ENCODE results near the gene ARHGAP22. TPM values are rescaled to one million over a fixed set of nuclear protein-coding genes. Genes with fewer than 3 reads are reported as not detected.
"Not testable (repeated sequence)": the region's sequence is repeated elsewhere in the genome, so short reads cannot be mapped to it uniquely, and the experiment has no call there.

ARHGAP22 gene, protein sequence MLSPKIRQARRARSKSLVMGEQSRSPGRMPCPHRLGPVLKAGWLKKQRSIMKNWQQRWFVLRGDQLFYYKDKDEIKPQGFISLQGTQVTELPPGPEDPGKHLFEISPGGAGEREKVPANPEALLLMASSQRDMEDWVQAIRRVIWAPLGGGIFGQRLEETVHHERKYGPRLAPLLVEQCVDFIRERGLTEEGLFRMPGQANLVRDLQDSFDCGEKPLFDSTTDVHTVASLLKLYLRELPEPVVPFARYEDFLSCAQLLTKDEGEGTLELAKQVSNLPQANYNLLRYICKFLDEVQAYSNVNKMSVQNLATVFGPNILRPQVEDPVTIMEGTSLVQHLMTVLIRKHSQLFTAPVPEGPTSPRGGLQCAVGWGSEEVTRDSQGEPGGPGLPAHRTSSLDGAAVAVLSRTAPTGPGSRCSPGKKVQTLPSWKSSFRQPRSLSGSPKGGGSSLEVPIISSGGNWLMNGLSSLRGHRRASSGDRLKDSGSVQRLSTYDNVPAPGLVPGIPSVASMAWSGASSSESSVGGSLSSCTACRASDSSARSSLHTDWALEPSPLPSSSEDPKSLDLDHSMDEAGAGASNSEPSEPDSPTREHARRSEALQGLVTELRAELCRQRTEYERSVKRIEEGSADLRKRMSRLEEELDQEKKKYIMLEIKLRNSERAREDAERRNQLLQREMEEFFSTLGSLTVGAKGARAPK
- polyA plus RNA-seq (2014; cell fraction: cytosol; rRNA removed), result 9.1 and 10.3 TPM in 2 replicates
- 14.3 and 16.5 TPM in 2 replicates for polyA plus RNA-seq (2014; cell fraction: nucleus; rRNA removed)

DNA sequence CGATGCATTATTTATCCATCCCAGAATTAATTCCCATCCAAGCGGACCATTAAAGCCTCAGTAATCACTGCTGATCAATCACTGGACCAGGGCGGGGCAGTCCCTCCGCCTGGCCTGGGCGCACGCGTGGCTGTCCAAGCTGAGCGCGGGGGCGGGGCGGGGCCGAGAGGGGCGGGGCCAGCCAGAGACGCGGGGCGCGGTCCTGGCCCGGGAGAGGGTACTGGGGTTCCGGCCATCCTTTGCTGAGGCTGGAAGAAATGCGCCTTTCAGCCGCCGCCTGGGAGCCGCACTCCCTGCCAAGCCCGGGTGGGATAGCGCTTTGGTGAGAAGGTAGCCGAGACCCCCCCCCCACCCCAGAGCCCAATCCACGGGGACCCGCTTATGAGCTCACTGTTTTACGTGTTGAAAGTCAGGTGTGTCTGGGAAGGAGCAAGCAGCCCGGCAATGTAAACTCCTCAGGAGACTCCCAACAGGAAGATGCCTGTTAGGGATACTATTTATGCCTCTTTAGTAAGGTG lies at the start of gene ARHGAP22:
Gene ARHGAP22, minus strand, starts transcription at position 83 of the 518 bp plus-strand sequence. CDS start 277 bp downstream, outside the sequence.
- no peak for DNase-seq (ENCODE audit: low spot score)

DNA sequence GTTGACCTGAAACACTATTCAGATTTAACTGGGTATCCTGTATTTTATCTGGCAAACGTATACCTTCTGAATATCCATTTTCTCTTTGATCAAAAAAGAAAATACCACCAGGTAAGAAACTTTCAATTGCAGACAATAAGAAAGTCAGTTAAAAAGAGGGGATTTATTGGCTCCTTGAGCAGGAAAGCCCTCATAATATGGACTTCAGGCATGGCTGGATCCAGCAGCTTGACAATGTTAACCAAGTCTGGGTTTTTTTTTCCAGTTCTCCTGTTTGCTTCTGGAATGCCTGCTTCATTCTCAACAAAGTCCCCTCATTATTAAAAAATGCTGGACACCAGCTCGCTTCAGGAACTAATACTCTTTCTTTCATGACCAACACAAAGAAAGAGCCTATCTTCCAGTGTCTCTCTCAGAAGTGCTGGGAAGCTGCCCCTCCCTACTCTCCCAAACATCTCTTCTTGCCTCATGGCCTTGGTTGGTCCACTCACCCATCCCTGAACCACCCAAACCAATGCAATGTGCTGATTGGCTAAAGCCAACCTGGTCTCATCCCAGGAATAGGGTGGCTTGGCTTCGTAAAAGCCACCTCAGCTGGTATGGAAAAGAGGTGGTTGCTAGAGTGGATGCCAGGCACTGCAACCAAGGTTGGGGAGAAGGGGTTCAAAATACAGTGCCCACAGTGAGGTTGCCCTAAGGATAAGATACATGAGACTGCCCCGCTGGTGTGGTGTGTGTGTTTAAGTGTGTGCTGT lies 49.2 kb upstream of the ARHGAP22 start:
- DNase-seq (ENCODE audit: low spot score), result no peak

DNA sequence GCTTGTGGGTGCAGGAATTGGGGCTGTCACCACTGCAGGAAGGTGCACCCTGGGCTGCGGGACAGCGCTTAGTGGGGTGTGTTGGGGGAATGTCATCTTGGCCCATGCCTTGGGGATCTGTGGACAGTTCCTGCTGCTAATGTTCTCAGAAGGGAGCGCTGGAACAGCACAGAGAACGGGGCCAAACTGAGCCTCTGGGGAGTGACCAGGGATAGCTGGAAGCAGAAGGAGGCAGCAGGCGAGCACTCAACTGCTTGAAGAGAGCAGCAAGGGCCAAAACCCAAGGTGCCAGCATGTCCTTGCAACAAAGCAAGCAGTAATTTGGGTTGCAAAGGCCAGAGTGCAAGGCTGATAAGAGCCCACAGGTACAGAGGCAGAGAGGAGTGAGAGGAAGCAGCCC lies 48.5 kb upstream of the ARHGAP22 start:
- DNase-seq (ENCODE audit: low spot score), result no peak

DNA sequence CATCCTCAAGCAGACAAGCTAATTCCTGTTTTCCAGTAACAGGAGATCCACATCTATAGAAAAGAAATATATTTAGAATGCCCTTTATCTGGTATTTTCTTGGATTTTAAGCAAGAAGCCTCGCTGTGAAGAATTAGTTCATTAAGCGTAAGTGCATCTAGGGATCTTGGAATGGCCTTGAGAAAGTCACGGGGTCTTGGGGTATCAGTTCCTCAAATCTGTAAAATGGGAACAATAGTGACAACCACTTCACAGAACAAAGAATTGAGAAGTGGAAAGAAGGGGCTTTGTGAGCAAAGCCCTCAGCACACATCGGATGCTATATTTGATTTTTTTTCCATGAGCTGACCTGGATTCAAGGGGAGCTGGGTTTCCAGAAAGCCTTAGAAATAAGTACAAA lies 47.5 kb upstream of the ARHGAP22 start:
- no peak for DNase-seq (ENCODE audit: low spot score)

DNA sequence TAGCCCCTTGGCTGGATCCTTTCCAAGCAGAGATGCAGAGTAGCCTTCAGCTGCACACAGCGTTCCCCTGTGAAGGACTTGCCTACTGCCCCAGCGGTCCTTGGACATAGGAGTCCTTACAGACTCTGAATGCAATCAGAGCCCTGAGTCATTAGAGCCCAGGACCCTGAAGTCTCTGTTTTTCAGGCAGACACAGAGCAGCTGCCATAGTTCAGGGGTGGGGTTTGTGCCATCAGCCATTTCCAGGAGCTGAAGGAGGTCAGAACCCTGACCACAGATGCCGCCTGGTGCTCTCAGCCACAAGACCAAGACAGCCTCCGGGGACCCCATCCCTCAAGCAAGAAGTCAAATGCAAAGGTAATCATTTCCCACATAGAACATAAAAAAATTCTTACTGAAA lies 47.0 kb upstream of the ARHGAP22 start:
- no peak for DNase-seq (ENCODE audit: low spot score)

DNA sequence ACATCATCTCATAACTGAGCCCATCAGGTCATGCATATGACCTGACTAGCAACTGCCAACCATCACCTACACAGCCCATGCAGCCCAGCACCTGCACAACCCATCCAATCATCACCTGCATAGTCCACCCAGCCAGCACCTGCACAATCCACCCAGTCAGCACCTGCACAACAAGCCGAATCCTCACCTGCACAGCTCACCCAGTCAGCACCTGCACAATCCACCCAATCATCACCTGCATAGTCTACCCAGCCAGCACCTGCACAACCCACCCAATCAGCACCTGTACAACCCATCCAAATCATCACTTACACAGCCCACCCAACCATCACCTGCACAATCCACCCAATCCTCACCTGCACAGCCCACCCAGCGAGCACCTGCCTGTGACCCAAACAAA lies 46.4 kb upstream of the ARHGAP22 start:
- DNase-seq (ENCODE audit: low spot score), result no peak

DNA sequence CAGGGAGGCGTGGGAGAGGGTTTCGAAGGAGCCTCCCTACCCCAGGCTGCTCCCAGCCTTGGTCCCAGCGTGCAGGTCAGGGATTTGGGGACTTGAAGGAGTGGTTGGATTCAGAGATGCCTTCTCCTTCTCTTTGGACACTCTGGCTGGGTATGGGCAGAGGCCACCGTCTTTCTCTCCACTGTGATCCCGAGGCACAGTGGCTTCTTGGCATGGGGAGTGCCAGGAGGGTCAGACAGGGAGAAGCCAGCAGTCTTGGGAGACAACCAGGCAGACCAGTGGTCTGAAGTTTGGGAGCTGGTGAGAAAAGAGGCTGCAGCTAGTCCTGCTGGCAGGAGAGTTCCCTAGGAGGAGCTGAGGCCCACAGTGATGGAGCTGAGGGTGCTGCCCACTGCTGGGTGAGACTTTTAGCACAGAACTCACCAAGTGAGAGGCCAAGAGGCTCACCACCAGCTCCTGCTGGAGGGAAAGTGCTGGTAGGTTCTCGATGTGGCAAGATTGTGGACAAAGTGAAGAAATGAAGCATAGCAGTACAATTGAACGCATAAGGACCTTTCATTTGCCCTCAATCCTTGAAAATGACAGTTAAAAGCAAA lies 44.6 kb upstream of the ARHGAP22 start:
- no peak for DNase-seq (ENCODE audit: low spot score)

DNA sequence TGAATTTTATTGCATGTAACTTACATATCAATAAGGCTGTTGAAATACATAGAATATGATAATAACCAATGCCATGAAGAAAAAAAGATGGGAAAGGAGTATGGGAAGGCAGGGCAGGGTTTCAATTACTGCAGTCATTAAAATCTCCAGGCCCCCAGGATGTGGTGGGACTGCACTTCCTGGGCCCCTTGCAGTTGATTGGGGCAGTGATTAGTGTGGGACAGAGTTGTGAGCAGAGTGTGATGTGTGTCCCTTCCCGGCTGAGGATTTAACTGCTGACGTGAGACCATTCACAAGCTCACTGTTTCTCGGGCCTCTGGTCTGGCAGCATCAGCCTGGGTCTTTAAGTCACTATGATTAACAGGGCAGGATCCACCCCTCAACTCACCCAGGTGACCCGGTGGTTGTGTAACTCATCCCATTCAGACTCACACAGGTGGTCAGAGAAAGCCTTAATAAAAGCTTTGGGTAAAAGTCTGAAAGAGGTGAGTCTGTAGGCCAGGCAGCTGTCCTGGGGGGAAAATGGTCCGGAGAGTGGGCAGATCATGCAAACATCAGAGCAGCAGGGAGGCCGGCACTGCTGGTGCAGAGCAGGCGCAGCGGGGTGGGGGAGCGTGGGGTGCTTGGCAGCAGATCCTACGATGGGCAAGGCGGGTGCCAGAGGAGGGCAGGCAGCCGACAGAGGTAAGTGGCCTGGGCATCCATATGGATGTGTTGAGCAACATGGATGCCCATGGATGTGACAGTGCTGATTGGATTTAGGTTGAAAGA lies 43.5 kb upstream of the ARHGAP22 start:
- DNase-seq (ENCODE audit: low spot score), result no peak

DNA sequence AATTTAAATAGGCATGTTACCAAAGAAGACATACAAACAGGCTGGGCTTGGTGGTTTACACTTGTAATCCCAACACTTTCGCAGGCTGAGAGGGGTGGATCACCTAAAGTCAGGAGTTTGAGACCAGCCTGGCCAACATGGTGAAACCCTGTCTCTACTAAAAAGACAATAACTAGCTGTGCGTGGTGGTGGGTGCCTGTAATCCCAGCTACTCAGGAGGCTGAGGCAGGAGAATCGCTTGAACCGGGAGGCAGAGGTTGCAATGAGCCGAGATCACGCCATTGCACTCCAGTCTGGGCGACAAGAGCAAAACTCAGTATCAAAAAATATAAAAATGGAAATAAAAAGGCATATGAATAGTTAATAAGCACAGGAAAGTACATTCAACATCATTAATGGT lies 42.2 kb upstream of the ARHGAP22 start:
- not testable (repeated sequence) for DNase-seq (ENCODE audit: low spot score)

DNA sequence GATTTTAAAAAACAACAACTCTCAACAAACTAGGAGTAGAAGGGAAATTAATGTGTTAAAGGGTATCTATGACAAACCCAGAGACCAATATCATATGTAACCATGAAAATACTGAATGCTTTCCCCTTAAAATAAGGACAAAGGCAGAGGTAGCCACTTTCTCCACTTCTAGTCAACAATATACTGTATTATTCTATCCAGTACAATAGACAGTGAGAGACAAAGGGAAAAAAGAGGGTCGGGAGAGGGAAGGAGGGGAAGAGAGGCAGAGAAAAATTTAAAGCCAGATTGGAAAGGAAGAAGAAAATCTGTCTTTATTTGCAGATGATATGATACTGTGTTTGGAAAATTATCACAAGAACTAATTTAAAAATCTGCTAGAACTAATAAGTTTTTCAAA lies 40.7 kb upstream of the ARHGAP22 start:
- no peak for DNase-seq (ENCODE audit: low spot score)

DNA sequence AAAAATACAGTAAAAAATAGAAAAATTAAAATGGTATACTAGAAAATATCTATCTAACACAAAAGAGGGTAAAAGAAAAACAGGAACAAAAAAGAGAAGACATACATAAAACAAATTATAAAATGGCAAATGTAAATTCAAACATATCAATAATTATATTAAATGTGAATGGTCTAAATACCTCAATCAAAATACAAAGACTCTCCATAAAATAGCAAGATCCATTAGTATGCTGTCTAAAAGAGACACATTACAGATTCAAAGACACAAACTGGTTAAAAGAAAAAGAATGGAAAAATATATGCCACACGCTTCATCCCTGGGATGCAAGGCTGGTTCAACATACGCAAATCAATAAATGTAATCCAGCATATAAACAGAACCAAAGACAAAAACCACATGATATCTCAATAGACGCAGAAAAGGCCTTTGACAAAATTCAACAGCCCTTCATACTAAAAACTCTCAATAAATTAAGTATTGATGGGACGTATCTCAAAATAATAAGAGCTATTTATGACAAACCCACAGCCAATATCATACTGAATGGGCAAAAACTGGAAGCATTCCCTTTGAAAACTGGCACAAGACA lies 36.3 kb upstream of the ARHGAP22 start:
- DNase-seq (ENCODE audit: low spot score), result not testable (repeated sequence)

DNA sequence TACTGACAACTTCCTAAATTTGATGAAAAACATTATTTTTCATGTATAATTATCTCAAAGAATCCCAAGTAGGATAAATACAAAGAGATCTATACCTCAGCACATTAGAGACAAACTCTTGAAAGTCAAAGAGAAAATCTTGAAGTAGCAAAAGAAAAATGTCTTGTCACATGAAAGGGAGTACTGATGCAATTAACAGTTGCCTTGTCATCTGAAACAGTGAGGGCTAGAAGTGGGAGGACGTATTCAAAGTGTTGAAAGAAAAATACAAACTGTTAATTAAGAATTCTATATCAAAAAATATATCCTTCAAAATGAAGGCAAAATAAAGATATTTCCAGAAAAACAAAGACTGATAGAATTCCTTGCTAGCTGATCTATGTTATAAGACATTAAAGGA lies 35.5 kb upstream of the ARHGAP22 start:
- DNase-seq (ENCODE audit: low spot score), result no peak

DNA sequence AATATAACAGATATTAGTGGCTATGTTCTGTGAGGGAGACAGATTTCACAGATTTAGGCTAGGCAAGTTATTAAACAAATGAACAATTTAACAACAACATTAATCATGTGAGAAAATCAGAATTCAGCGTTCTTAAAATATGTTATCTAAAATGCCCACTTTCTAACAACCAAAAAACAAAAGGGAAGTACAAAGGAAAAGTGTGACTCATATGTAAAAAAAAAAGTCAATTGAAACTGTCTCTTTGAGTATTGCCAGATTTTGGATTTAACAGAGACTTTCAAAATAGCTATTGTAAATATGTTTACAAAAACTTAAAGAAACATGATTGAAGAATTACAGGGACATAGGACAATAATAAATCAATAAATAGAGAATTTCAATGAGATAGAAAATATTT lies 34.8 kb upstream of the ARHGAP22 start:
- DNase-seq (ENCODE audit: low spot score), result no peak

DNA sequence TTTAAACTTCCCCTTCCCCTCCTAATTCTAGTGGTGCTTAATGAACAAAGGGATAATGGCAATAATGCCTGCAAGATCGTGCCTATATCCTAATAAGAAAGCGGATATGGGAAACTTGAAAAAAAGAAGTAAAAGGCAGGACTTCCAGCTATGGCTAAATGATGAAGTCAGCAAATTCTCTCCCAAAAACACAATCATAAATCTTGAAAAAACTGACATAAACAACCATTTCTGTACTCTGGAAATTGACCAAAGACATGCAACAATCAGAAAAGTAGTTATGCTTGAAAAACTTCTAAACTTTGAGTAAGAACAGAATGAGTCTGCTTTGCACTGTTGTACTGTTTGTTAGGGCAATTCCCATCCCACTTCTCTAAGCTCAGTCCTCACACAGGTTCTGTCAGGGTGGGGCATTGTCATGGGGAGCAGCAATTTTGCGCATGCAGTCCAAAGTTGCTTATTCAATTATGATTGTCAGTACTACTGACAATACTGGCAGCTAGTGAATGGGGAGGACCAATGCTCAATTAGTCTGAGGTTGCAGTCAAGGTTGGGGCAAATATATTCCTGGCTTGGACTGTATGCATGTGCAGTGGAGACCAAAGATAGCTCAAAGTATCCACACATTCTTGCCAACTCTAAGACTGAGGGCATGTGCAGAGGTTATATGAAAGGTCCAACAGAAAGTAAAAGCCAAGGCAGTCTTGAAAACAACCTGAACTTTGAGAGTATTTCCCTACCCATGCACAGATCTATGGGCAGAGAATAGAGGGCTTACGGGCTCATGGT lies 34.1 kb upstream of the ARHGAP22 start:
- no peak for DNase-seq (ENCODE audit: low spot score)

DNA sequence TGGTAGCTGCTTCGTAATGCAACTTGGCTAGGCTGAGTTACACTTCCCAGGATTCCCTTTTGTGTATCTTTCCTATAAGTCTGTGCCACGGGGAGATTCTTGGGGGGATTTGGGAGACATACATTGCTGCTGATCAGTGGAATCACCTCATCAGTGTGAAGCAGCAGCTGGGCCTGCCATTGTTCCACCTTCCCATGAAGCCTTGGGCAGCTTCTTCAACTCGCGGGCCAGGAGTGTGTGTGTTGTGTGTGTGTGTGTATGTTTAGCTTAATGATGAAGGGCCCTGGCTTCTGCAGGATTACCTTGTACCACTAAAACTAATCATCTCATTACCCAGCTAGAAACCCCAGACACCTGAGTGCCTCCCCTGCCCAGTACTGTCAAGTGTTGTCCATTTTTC lies 33.3 kb upstream of the ARHGAP22 start:
- no peak for DNase-seq (ENCODE audit: low spot score)

DNA sequence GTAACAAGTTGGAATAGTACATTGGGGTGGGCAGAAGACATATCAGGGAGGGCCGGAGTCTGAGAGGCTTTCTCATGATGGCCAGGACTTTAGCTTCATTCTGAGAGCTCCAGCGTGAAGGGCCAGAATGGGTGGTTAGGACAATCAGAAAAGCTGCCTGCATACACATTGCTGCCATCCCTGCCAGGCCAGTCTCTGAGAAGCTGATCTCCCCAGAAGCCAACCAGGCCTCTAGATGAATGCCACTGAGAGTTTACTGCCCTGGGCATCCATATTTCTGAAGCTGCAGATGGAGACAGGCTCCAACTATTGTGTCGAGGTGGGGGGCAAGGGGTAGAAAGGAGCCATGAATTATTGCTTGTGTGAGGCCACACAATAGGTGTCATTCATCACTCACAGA lies 32.0 kb upstream of the ARHGAP22 start:
- no peak for DNase-seq (ENCODE audit: low spot score)

DNA sequence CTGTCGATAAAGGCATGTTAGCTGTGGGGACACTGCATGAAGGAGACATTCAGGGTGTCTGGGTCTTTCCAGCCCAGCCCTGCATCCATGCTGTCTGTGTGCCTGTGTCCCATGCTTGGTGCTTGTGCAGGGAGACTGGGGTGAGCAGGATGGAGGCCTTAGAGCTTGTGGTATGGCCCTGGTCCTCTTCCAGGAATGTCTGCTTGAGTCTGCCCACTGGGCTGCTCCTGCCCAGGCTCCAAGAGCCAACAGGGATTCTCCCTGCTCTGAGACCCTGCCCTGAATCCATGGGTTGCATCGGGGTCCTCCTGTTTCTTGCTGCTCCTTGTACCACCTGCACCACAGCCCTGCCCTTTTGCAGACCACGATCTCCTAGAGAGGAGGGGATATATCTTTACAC lies 31.4 kb upstream of the ARHGAP22 start:
- DNase-seq (ENCODE audit: low spot score), result no peak

DNA sequence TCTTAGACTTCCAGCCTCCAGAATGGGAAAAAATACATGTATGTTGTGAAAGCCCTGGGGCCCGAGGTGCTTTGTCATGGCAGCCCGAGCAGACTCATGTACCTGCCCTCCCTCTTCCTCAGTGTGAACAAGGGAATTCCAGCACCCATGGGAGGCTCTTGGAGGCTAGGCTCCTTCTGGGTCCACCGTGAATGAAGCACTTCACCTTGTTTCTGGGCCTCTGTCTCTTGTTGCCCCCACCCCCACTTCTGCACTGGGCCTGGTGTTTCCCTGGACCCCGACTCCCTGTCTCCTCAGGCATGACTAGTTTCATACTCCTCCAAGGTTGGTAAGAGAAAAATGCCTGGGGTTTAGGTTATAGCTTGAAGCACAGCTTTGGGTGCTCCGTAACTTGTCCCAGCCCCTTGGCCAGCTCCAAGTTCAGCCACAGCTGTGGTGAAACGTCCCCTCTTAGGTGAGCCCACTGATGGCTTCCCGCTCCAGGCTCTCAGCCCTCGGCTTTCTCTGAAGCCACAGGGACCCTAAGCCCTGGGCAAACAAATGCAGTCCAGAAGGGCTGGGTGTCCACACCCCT lies 30.2 kb upstream of the ARHGAP22 start:
- DNase-seq (ENCODE audit: low spot score), result no peak

Data from SK-N-DZ (cell line).